Measurements from ENCODE around the gene SDK1.

GRCh38 chr7:3260401-3260715 lies 40.7 kb upstream of the SDK1 start:
- no peak for TF ChIP-seq SRF (IDR thresholded peaks at IDR 0.05; ENCODE audit: low read depth, low read length)
- TF ChIP-seq E2F6 (IDR thresholded peaks at IDR 0.05): no peak
- TF ChIP-seq MAFK (IDR thresholded peaks at IDR 0.05; ENCODE audit: low read depth, low read length): no peak
- no peak for TF ChIP-seq YY1 (IDR thresholded peaks at IDR 0.05; ENCODE audit: low read depth, low read length)
- no peak for TF ChIP-seq TAF1 (IDR thresholded peaks at IDR 0.05; ENCODE audit: low read depth, low read length)
- TF ChIP-seq POLR2A (IDR thresholded peaks at IDR 0.05; ENCODE audit: control extremely low read depth in 1 of 2, low read depth in 2 of 2, low read length in 2 of 2): no peak
- no peak for TF ChIP-seq EZH2 (IDR thresholded peaks at IDR 0.05; ENCODE audit: low read depth, low read length, severe bottlenecking)
- no peak for TF ChIP-seq CHD1 (IDR thresholded peaks at IDR 0.05; ENCODE audit: low read depth, low read length)
- TF ChIP-seq CTCF (IDR thresholded peaks at IDR 0.05; ENCODE audit: control extremely low read depth in 1 of 3, insufficient read depth in 1 of 3, low read depth in 1 of 3, low read length in 3 of 3): no peak
- TF ChIP-seq CHD2 (IDR thresholded peaks at IDR 0.05; ENCODE audit: low read length): no peak
- no peak for TF ChIP-seq CBX5 (IDR thresholded peaks at IDR 0.05; ENCODE audit: low read depth, low read length)
- no peak for TF ChIP-seq SP2 (IDR thresholded peaks at IDR 0.05; ENCODE audit: low read length)
